Stimulated activated CD4-positive, alpha-beta T cell treated with anti-CD3 and anti-CD28 coated beads, Interleukin-15, amount 100 ng/mL, for 1 hour (primary cell): ENCODE data around the gene FBXW5.

Source experiments
- DNase-seq, 2 donors: peaks; one replicate each; pipeline ENCODE4 v3.0.0-alpha.2; 2020; ENCODE audit warnings: low read depth in 1 of 2, low spot score in 1 of 2

Gene FBXW5

GRCh38 chr9:136913701-136914438 lies 30.7 kb downstream of the FBXW5 start:
- DNase-seq, result no peak

- DNase-seq, result no peak
Measured at GRCh38 chr9:136910901-136911245, 33.7 kb downstream of the FBXW5 start.

GRCh38 chr9:136910197-136910900 lies 34.2 kb downstream of the FBXW5 start:
- no peak for DNase-seq

GRCh38 chr9:136907011-136907914 lies 37.3 kb downstream of the FBXW5 start:
- DNase-seq, result no peak

GRCh38 chr9:136906266-136906665 lies 38.3 kb downstream of the FBXW5 start:
- no peak for DNase-seq

- no peak for DNase-seq
Measured at GRCh38 chr9:136903041-136903554, 41.4 kb downstream of the FBXW5 start.

GRCh38 chr9:136902259-136902821 lies 42.2 kb downstream of the FBXW5 start:
- DNase-seq, result peak; percentile 67 to 74

GRCh38 chr9:136901516-136902258 lies 42.9 kb downstream of the FBXW5 start:
- DNase-seq, result peak; percentile 35 to 57

GRCh38 chr9:136900988-136901515 lies 43.5 kb downstream of the FBXW5 start:
- no peak for DNase-seq

GRCh38 chr9:136900556-136900955 lies 44.0 kb downstream of the FBXW5 start:
- DNase-seq, result no peak

- no peak for DNase-seq
Measured at GRCh38 chr9:136899196-136899595, 45.3 kb downstream of the FBXW5 start.

- no peak for DNase-seq
Measured at GRCh38 chr9:136898483-136899100, 45.9 kb downstream of the FBXW5 start.

- DNase-seq, result no peak
Measured at GRCh38 chr9:136896027-136896426, 48.5 kb downstream of the FBXW5 start.

GRCh38 chr9:136890661-136891060 lies 53.9 kb downstream of the FBXW5 start:
- DNase-seq, result no peak
